Kidney (tissue), 14 donors: ENCODE measurements around the gene NT5DC3. TPM values are rescaled to one million over a fixed set of nuclear protein-coding genes. Genes with fewer than 3 reads are reported as not detected.

Source experiments
- DNase-seq, 5 donors: peaks; one replicate each; pipeline ENCODE4 v3.0.0-alpha.2; 2013 to 2020
- FAIRE-seq: peaks from 2 replicates; lab custom pipeline; 2012; peaks lifted over from hg19 to GRCh38; lab: Jason Lieb, UNC
- H3K27ac ChIP-seq, 2 donors: one replicate each; pipeline ENCODE4 v1.7.0; 2013; ENCODE audit warnings: low read depth in 2 of 2, low read length in 2 of 2, inconsistent platforms in 1 of 2
- H3K27me3 ChIP-seq: one replicate; pipeline ENCODE4 v1.7.1; 2013; ENCODE audit warnings: low read length, inconsistent platforms; ENCODE audit not compliant: control insufficient read depth, insufficient read depth
- H3K36me3 ChIP-seq, 3 donors: one replicate each; pipeline versions ENCODE4 v1.7.0 to v1.7.1; 2013; ENCODE audit warnings: low read length in 3 of 3, control low read depth in 1 of 3, inconsistent platforms in 1 of 3; ENCODE audit not compliant: insufficient read depth in 3 of 3, control insufficient read depth in 2 of 3
- H3K4me1 ChIP-seq, 3 donors: one replicate each; pipeline versions ENCODE4 v1.7.0 to v1.7.1; 2013; ENCODE audit warnings: low read length in 3 of 3, inconsistent platforms in 1 of 3, low read depth in 1 of 3; ENCODE audit not compliant: control insufficient read depth in 2 of 3, insufficient read depth in 2 of 3
- H3K4me3 ChIP-seq, 3 donors: one replicate each; pipeline versions ENCODE4 v1.7.0 to v1.8.1; 2013; ENCODE audit warnings: low read length in 3 of 3, control low read depth in 1 of 3, inconsistent platforms in 1 of 3
- H3K9ac ChIP-seq, 3 donors: one replicate each; pipeline versions ENCODE4 v1.7.0 to v1.7.1; 2013; ENCODE audit warnings: low read length in 3 of 3, control low read depth in 1 of 3, inconsistent platforms in 1 of 3
- H3K9me3 ChIP-seq, 3 donors: one replicate each; pipeline versions ENCODE4 v1.7.0 to v1.7.1; 2013; ENCODE audit warnings: low read length in 3 of 3, control low read depth in 1 of 3, inconsistent platforms in 1 of 3; ENCODE audit not compliant: control insufficient read depth in 2 of 3, insufficient read depth in 1 of 3
- CTCF ChIP-seq: IDR thresholded peaks from 3 replicates; pipeline ENCODE4 v1.5.1; 2012; ENCODE audit warnings: mild to moderate bottlenecking, moderate library complexity, borderline replicate concordance; ENCODE audit not compliant: insufficient read depth; ENCODE audit errors: extremely low read depth
- intact Hi-C: fragments of 100-400 bp; cut with DNase I; formaldehyde crosslinking; loops from one replicate; pipeline ENCODE4 v1.11.1; 2022
- polyA plus RNA-seq: library from polyadenylated mRNA; stranded (reverse); fragments of 350-450 nt; fragmentation: Illumina TruSeq; extraction: RNeasy Lipid Tissue Mini Kit (QIAGEN cat#74804); gene quantifications from one replicate; pipeline ENCODE4 v1.2.3, GENCODE V29; 2014; ENCODE audit warnings: low read depth, low replicate concordance; ENCODE audit not compliant: insufficient read depth
- total RNA-seq: library from RNA; stranded (reverse); fragmentation: NEBNext Ultra II Directional; extraction: Animal tissue kit (Norgen Biotek cat#: 25700); gene quantifications from one replicate; pipeline ENCODE4 v1.2.1, GENCODE V29; 2021
- donor health status: control.
- donor health status: control.
- donor health status: control.
- donor health status: control.
- donor health status: control.
- donor health status: DM: yes; HTN: yes; CAD: no.
- donor health status: Normal renal cell carcinoma (clear cell type).

Gene NT5DC3
- total and polyA plus RNA-seq, 2 donors from 2014 or later: 1.1 to 7.8 TPM

GRCh38 chr12:103884316-103884715, 43.3 kb upstream of the NT5DC3 start:
- Histone ChIP-seq H3K36me3 (no peaks in the 10 kb centered on the region), H3K4me3 (no peak overlapping the region), H3K27me3 (no peaks in the 10 kb centered on the region), H3K27ac (no peak overlapping the region), H3K9ac (no peak overlapping the region), H3K9me3 (no peaks in the 10 kb centered on the region), H3K4me1 (peaks cover 0 to 3% (median 0%) of the 10 kb centered on the region in 3 donors)
- peak; percentile 39 for TF ChIP-seq CTCF
- no peak for FAIRE-seq
- DNase-seq: peak in 2 of 5 donors; percentile 39 to 60
- intact Hi-C loops: no loop called here

- peaks cover 0 to 3% (median 0%) of the 10 kb centered on the region in 3 donors for H3K4me1 ChIP-seq
- no peaks in the 10 kb centered on the region for H3K9me3 ChIP-seq
- no peaks in the 10 kb centered on the region for H3K36me3 ChIP-seq
- H3K9ac ChIP-seq: no peak overlapping the region
- H3K4me3 ChIP-seq: no peak overlapping the region
- H3K27me3 ChIP-seq: no peaks in the 10 kb centered on the region
- no peak for DNase-seq
- no peak for FAIRE-seq
- intact Hi-C loops: no loop called here
- no peak overlapping the region for H3K27ac ChIP-seq
- TF ChIP-seq CTCF: no peak
These were observed 42.9 kb upstream of the NT5DC3 start for GRCh38 chr12:103883908-103884307.

- FAIRE-seq (no peak), DNase-seq (no peak)
- TF ChIP-seq CTCF: no peak
- Histone ChIP-seq H3K9me3 (no peaks in the 10 kb centered on the region), H3K27me3 (no peaks in the 10 kb centered on the region), H3K4me1 (peaks cover 0 to 3% (median 0%) of the 10 kb centered on the region in 3 donors), H3K4me3 (no peak overlapping the region), H3K9ac (no peak overlapping the region), H3K27ac (no peak overlapping the region), H3K36me3 (no peaks in the 10 kb centered on the region)
- intact Hi-C loops: no loop called here
These were observed 42.0 kb upstream of the NT5DC3 start for GRCh38 chr12:103882861-103883596.
